ENCODE measurements around the gene PLXDC1. TPM values are rescaled to one million over a fixed set of nuclear protein-coding genes. Genes with fewer than 3 reads are reported as not detected.
"Not testable (repeated sequence)": the region's sequence is repeated elsewhere in the genome, so short reads cannot be mapped to it uniquely, and the experiment has no call there.

PLXDC1 gene
- total RNA-seq, 2 donors from 2014 or later: 7.5 to 11.7 TPM

DNA sequence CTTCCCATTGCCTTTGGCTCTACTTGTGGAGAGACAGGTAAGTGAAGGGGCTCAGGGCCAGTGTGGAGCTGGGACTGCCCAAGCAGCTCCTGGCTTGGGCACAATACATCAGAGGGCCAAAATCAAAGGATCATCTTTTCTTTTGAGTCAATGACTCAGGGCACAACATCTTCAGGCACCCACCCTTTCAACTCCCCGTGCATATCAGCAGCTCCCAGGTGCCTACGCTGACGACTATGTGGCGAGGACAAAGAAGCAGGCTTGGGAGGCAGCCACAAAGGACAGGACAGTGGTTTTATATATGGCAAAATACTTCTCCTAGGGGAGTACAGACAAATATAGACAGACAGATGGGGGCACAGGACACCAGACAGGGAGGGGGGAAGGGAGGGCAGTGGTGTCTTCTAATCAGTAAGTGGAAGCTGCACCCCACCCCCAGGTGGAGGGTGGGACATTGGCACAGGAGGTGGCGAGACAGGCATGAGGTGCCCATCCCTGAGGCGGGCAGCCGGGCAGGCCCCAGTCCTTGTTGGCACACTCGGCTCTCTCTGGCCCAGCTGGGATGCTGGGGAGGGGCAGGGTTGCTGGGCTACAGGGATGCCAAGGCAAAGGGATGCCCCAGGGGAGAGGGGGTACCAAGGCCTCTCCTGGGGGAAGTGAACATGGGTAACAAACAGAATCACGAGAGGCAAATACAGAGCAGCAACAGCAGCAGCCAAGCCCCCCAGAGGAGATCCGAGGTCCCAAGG is 22.3 kb upstream of the PLXDC1 start:
- DNase-seq (no peak), ATAC-seq (no peak)
- Mint-ChIP-seq H3K4me3 (no peak overlapping the region), H3K4me1 (peaks cover 18% of the 10 kb centered on the region), H3K36me3 (ENCODE audit: low read depth) (peaks cover 2% of the 10 kb centered on the region), H3K27ac (peak overlapping the region; percentile 2), H3K27me3 (no peaks in the 10 kb centered on the region)
- no peaks in the 10 kb centered on the region for H3K9me3 ChIP-seq (ENCODE audit: control insufficient read depth, low read length, poor library complexity, severe bottlenecking)

DNA sequence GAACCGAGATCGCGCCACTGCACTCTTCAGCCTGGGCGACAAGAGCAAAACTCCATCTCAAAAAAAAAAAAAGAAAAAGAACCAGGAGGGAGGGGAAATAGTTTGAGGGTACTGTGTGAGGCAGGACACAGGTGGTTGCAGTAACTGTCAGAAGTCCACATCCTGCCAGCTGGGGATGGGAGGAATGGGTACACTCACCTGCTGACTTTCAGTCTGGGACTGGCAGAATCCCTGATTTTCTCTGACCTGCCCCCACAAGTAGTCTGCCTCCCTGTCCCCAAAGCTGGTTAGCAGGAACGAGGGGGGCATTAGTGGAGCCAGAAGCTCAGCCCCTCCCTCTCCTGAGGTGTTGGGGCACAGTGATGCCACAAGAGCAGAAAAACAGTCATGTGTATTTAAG is 21.6 kb upstream of the PLXDC1 start:
- H3K36me3 Mint-ChIP-seq (ENCODE audit: low read depth): peaks cover 2% of the 10 kb centered on the region
- DNase-seq: no peak
- no peaks in the 10 kb centered on the region for H3K27me3 Mint-ChIP-seq
- no peak overlapping the region for H3K4me3 Mint-ChIP-seq
- no peaks in the 10 kb centered on the region for H3K9me3 ChIP-seq (ENCODE audit: control insufficient read depth, low read length, poor library complexity, severe bottlenecking)
- H3K4me1 Mint-ChIP-seq: peaks cover 18% of the 10 kb centered on the region
- peak overlapping the region; percentile 2 for H3K27ac Mint-ChIP-seq
- no peak for ATAC-seq

DNA sequence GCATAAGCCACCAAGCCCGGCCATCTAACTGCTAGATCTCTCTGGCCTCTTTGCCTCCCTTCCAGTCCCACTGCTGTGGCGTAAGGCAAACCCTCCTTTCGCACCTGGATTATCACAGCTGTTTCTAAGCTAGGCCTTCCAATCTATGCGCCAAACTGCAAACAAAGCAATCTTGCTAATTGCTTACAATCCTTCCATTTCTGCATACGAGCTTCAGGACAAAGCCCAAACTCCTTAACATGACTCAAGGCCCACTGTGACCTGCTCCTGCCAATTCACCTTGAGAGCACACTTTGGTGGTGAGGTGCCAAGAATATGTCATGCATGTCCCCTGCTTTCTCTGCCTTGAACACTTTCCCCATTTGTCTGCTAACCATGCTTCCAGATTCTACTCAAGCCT is 20.5 kb upstream of the PLXDC1 start:
- Mint-ChIP-seq H3K4me1 (peaks cover 22% of the 10 kb centered on the region), H3K4me3 (no peak overlapping the region), H3K27me3 (peaks cover 7% of the 10 kb centered on the region), H3K36me3 (ENCODE audit: low read depth) (peaks cover under 1% of the 10 kb centered on the region), H3K27ac (no peak overlapping the region)
- ATAC-seq: no peak
- H3K9me3 ChIP-seq (ENCODE audit: control insufficient read depth, low read length, poor library complexity, severe bottlenecking): no peaks in the 10 kb centered on the region
- no peak for DNase-seq

DNA sequence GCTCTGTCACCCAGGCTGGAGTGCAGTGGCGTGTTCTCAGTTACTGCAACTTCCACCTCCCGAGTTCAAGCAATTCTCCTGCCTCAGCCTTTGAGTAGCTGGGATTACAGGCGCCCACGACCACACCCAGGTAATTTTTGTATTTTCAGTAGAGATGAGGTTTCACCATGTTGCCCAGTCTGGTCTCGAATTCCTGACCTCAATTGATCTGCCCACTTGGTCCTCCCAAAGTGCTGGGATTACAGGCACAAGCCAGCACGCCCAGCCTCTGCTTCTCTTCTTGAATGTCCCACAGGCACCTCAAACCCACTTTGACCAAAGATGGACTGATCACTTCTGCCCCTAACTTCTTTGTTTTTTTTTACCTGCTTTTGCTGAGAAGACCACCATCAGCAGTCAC is 19.1 kb upstream of the PLXDC1 start:
- Mint-ChIP-seq H3K36me3 (ENCODE audit: low read depth) (peaks cover 2% of the 10 kb centered on the region), H3K27me3 (peaks cover 19% of the 10 kb centered on the region), H3K4me1 (peaks cover 17% of the 10 kb centered on the region), H3K4me3 (no peak overlapping the region), H3K27ac (no peak overlapping the region)
- no peaks in the 10 kb centered on the region for H3K9me3 ChIP-seq (ENCODE audit: control insufficient read depth, low read length, poor library complexity, severe bottlenecking)
- ATAC-seq (no peak), DNase-seq (no peak)

DNA sequence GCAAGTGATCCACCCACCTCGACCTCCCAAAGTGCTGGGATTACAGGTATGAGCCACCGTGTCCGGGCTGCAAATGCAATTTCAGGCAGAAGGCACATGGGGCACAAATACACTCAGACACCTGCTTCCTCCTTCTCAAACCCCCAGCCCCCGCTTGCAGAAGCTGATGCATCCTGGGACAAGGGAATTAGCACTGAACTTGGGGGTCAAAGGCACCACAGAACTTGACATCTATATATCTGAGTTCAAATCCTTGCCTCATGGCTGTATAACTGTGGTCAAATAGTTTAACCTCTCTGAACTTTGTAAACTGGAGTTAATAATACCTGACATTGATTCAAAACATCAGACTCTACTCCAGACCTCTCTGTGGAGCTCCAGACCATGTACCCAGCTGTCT is 18.7 kb upstream of the PLXDC1 start:
- Mint-ChIP-seq H3K4me3 (no peak overlapping the region), H3K27me3 (peaks cover 20% of the 10 kb centered on the region), H3K4me1 (peaks cover 16% of the 10 kb centered on the region), H3K27ac (no peak overlapping the region), H3K36me3 (ENCODE audit: low read depth) (peaks cover 2% of the 10 kb centered on the region)
- ATAC-seq (no peak), DNase-seq (no peak)
- H3K9me3 ChIP-seq (ENCODE audit: control insufficient read depth, low read length, poor library complexity, severe bottlenecking): no peaks in the 10 kb centered on the region

DNA sequence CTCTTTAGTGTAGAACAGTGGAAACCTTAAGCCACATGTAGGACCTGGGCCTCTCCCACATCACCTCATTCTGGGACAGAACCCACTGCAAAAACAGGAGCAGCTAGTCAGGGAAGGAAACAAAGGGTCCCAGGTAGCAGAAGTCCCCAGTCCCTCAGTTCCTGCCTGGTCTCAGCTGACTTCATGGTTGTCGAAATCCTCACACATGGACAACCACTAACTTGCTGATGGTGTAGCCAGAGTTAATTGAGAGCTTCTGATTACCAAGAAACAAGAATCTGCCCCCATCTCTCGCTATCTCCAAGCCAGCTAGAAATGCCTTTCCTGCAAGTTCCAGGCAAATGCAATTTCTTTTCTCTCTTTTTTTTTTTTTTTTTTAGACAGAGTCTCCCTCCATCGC is 18.1 kb upstream of the PLXDC1 start:
- ATAC-seq (no peak), DNase-seq (no peak)
- Mint-ChIP-seq H3K27me3 (peaks cover 26% of the 10 kb centered on the region), H3K4me1 (peaks cover 21% of the 10 kb centered on the region), H3K36me3 (ENCODE audit: low read depth) (peaks cover 5% of the 10 kb centered on the region), H3K4me3 (no peak overlapping the region), H3K27ac (no peak overlapping the region)
- no peaks in the 10 kb centered on the region for H3K9me3 ChIP-seq (ENCODE audit: control insufficient read depth, low read length, poor library complexity, severe bottlenecking)

DNA sequence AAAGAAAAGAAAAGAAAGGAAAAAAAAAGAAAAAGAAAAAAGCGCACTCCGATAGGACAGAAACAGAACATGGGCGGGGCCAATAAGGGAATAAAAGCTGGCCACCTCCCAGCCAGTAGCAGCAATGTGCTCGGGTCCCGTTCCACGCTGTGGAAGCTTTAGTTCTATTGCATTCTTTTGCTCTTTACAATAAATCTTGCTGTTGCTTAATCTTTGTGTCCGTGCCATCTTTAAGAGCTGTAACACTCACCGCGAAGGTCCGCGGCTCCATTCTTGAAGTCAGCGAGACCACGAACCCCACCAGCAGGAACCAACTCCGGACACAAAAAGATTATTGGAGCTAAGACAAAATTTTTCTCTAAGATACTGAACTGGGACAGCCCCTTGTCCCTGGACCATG is 17.7 kb upstream of the PLXDC1 start:
- no peak for ATAC-seq
- H3K4me1 Mint-ChIP-seq: peaks cover 23% of the 10 kb centered on the region

DNA sequence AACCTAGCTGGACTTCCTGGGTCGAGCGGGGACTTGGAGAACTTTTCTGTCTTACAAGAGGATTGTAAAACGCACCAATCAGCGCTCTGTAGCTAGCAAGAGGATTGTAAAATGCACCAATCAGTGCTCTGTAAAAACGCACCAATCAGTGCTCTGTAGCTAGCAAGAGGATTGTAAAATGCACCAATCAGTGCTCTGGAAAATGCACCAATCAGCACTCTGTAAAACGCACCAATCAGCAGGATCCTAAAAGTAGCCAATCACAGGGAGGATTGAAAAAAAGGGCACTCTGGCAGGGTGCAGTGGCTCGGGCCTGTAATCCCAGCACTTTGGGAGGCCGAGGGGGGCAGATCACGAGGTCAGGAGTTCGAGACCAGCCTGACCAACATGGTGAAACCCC is 17.1 kb upstream of the PLXDC1 start:
- H3K27me3 Mint-ChIP-seq: peaks cover 34% of the 10 kb centered on the region
- H3K4me1 Mint-ChIP-seq: peaks cover 19% of the 10 kb centered on the region
- not testable (repeated sequence) for DNase-seq; ATAC-seq; H3K36me3 Mint-ChIP-seq (ENCODE audit: low read depth); H3K9me3 ChIP-seq (ENCODE audit: control insufficient read depth, low read length, poor library complexity, severe bottlenecking); H3K4me3 Mint-ChIP-seq; H3K27ac Mint-ChIP-seq

More for the DNA sequence above, 17.7 kb upstream of the PLXDC1 start:
- H3K36me3 Mint-ChIP-seq (ENCODE audit: low read depth): peaks cover 5% of the 10 kb centered on the region
- peaks cover 30% of the 10 kb centered on the region for H3K27me3 Mint-ChIP-seq
- no peak overlapping the region for H3K27ac Mint-ChIP-seq
- no peak for DNase-seq
- H3K9me3 ChIP-seq (ENCODE audit: control insufficient read depth, low read length, poor library complexity, severe bottlenecking): no peaks in the 10 kb centered on the region
- H3K4me3 Mint-ChIP-seq: no peak overlapping the region

DNA sequence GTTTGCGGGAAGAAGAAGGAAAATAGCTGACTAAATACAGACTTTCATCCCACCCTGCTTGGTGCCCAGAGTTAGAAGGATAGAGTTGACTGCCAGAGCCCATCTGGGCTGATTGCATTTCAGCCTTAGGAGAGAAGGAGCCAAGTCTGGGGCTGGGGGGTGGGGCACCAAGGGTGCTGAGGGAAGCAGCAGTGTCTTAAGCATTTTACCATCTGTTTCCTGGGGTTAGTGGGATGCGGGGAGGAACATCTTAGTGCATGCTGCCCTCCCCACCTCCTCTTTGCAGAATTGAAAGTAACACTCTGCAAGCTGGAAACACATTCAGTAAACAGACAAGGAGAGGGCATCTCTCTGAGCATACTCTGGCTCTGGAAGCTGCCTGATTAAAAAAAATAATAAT is 16.0 kb upstream of the PLXDC1 start:
- peak overlapping the region; percentile 8 for H3K27ac Mint-ChIP-seq
- ATAC-seq: no peak
- peaks cover 18% of the 10 kb centered on the region for H3K4me1 Mint-ChIP-seq
- DNase-seq: no peak
- peaks cover 34% of the 10 kb centered on the region for H3K27me3 Mint-ChIP-seq
- H3K4me3 Mint-ChIP-seq: no peak overlapping the region
- H3K9me3 ChIP-seq (ENCODE audit: control insufficient read depth, low read length, poor library complexity, severe bottlenecking): no peaks in the 10 kb centered on the region
- H3K36me3 Mint-ChIP-seq (ENCODE audit: low read depth): peaks cover 5% of the 10 kb centered on the region

DNA sequence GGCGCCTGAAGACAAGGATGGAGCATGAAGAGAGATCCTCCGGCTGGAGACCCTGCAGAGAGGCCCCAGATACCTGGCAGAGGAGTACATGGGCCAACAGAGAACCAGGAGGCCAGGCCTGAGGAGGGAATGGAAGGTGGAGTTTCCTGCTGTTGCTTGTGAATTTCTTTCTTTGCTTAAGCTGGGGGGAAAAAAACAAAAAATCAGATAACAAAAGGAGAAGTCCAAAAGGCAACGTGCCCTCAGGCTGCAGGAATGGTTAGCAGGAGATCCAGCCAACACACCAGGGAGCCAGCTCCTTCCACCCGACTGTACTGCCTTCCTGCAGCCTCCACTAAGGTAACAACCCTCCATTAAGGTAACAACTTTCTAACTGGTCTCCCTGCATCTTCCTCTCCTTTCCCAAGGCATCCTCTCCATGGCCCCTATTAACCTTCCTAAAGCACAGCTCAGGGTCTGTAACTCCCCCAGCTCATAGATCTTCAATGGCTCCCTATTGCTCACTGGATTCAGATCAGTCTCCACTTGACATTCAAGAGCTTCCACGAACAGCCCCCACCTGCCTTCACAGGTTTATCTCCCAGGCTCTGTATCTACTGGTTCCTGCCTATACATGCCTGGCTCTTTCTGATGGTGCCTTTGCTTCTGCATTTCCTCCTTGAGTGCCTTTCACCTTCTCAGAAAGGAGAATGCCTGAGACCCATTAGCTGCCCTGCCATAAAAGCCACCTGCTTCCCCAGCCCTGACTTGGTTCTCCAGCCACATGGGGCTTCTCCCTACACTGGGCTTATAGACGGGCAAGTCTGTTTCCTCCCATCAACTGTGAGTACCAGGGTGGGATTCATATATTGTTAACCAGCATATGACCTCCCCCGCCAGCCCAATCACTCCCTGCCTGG is 15.2 kb upstream of the PLXDC1 start:
- H3K27me3 Mint-ChIP-seq: peaks cover 34% of the 10 kb centered on the region
- H3K27ac Mint-ChIP-seq: peak overlapping the region; percentile 8
- peaks cover 12% of the 10 kb centered on the region for H3K4me1 Mint-ChIP-seq
- DNase-seq (no peak), ATAC-seq (no peak)
- peaks cover 5% of the 10 kb centered on the region for H3K36me3 Mint-ChIP-seq (ENCODE audit: low read depth)
- H3K9me3 ChIP-seq (ENCODE audit: control insufficient read depth, low read length, poor library complexity, severe bottlenecking): no peaks in the 10 kb centered on the region
- H3K4me3 Mint-ChIP-seq: no peak overlapping the region

DNA sequence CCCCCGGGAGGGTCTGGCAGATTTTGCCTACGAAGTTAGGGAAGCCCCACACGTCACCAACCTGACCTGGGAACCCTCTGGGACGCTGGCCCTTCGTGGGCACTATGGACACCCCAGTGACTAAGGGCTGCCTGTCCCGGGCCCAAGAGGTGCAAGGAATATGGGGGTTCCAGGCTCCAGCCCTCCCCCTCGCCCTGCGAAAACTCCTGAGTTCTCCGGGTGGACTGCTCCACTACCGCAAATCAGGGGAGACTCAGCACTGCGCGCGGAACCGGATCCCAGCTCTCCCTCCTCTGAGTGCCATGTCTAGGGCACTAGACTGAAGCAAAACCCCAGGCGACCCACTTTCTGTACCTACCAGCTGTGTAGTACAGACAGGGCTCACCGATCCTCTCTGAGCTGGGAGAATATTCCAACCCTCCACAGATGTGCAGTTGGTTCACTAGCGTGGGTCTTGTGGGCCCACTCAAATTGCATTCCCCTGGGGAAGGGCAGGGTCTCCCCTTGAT is 14.5 kb upstream of the PLXDC1 start, which contains the start of gene ARL5C:
TSS of gene ARL5C (minus strand) at position 321 of the 509 bp plus-strand sequence. CDS start 401 bp downstream, outside the sequence.
- Mint-ChIP-seq H3K4me1 (peaks cover 12% of the 10 kb centered on the region), H3K4me3 (peak within 1 kb of the TSS; percentile 97), H3K27me3 (peaks cover 34% of the 10 kb centered on the region), H3K36me3 (ENCODE audit: low read depth) (peaks cover 5% of the 10 kb centered on the region), H3K27ac (peak within 1 kb of the TSS; percentile 24)
- H3K9me3 ChIP-seq (ENCODE audit: control insufficient read depth, low read length, poor library complexity, severe bottlenecking): no peaks in the 10 kb centered on the region
- no peak for DNase-seq
- no peak for ATAC-seq

DNA sequence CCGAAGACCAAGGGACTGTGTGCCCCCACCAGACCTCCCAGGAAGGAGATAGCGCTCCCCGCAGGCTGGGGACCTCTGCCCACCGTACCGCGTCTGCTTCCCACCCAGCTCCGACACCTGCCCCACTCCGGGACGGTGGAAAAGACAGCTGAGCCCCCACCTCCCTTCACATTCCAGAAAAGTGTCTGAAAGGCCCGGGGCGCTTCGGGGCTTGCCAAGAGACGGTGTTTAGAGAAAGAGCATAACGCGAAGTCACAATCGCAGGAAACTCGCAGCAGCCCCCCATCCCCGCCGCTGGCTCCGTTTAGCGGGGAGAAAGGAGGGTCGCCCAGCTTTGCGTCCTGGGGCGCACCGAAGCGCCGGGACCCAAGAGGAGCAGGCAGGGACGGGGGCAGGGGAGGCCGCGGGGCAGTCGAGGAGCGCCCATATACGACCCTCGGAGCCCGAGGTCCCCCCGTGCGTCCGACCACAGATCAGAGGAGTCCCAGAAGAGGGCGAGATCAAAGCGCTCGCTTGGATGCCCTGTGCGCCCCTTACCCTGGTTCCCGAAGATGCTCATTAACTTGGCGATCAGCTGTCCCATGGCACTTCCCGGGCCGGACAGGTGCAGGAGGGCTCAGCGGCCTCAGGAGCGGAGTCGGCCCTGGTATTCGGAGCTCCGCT is 13.9 kb upstream of the PLXDC1 start:
- no peaks in the 10 kb centered on the region for H3K9me3 ChIP-seq (ENCODE audit: control insufficient read depth, low read length, poor library complexity, severe bottlenecking)
- Mint-ChIP-seq H3K27ac (peak overlapping the region; percentile 24), H3K36me3 (ENCODE audit: low read depth) (peaks cover 5% of the 10 kb centered on the region), H3K4me3 (peak overlapping the region; percentile 97), H3K27me3 (peaks cover 34% of the 10 kb centered on the region), H3K4me1 (peaks cover 12% of the 10 kb centered on the region)
- no peak for DNase-seq
- ATAC-seq: peak; percentile 3

DNA sequence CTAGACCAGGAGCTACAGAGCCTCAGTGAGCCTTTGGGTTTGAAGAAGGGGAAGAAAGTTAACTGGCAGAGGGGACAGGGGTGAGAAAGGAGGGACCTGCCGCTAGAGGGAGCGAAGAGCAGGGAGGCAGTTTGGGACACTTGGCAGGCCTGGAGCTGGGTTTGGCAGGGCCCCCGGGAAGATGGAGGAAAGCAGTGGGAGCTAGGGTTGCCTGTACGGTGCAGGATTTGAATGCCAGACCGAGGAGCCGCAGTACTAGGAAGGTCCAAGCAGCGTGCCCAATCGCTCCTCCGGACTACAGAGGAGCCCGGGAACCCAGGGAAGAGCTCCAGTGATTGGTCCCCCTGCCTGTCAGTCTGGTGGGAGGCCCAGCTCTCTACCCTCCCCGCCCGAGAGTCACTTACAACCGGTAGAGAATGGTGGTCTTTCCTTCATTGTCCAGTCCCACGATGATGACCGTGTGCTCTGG is 13.3 kb upstream of the PLXDC1 start:
- ATAC-seq (peak; percentile 89), DNase-seq (peak; percentile 48 to 54 (median 49))
- H3K9me3 ChIP-seq (ENCODE audit: control insufficient read depth, low read length, poor library complexity, severe bottlenecking): no peaks in the 10 kb centered on the region
- peaks cover 5% of the 10 kb centered on the region for H3K36me3 Mint-ChIP-seq (ENCODE audit: low read depth)
- H3K27ac Mint-ChIP-seq: peak overlapping the region; percentile 24
- H3K4me3 Mint-ChIP-seq: peak overlapping the region; percentile 97
- peaks cover 34% of the 10 kb centered on the region for H3K27me3 Mint-ChIP-seq
- H3K4me1 Mint-ChIP-seq: peaks cover 12% of the 10 kb centered on the region

All from T-helper 17 cell (primary cell).